HG02840 (cell line): ENCODE results near the gene CNPY1.

ENCODE experiments used
- ATAC-seq: cut with Tn5 transposase; IDR thresholded peaks from one replicate; pipeline ENCODE4 v1.9.1; 2021; ENCODE audit warnings: mild to moderate bottlenecking, moderate library complexity, moderate number of reproducible peaks; ENCODE audit not compliant: unreplicated experiment, low FRiP score

The CNPY1 gene

DNA sequence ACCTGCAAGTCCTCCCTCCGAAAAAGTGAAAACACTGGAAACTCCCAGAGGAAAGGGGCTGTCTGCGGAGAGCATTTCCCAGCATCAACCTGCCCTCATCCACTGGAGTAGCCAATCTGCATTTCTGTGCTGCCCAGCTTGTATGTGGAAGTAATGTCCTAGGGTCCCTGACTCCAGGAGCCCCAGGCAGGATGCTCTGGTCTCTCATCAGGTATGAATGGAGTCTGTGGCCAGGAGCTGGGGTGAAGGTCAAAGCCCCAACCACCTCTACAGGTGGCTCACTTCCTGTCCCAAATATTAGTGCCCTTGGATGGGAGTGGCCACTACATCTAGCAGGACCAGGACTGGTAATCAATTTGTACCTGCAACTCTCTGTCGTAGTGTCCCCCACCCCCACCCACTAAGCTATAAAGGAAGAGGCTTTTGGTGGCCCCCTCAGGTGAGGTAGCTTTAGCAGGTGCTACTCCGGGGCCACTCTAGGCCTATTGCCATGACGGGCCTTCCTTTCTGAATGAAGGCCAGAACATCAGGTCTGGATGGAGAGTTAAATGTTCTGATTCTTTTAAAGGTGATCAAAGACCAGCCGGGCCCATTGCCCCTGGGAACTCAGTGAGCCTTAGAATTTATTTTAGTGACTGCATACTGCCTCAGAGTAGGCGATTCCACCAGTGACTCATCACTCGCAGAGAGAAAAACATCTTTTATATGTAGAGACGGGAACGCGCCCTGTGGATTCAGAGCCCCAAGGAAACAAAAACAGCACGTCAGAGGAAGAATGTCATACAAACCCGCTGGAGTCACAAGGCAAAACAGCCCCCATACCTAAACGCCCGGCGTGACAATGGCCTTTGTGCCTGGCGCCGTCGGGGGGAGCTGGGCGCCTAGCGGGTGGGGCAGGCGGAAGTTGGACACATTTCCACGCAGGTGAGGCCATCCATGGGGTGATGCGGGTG lies 75.4 kb downstream of the CNPY1 start:
- no peak for ATAC-seq

DNA sequence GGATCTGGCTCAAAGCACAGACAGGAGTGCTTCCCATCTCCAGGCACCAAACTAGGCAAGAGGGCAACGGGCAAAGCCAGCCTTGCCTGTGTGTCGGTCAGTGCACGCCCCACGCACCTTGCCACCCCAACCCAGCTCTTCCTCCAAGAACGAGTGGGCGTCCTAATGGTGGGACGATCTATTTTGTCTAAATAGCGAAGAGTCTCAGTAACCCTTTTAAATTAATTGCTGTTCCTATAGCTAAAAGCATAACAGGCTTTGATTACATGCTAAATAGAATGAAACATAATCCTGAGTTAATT lies 76.2 kb downstream of the CNPY1 start:
- no peak for ATAC-seq

DNA sequence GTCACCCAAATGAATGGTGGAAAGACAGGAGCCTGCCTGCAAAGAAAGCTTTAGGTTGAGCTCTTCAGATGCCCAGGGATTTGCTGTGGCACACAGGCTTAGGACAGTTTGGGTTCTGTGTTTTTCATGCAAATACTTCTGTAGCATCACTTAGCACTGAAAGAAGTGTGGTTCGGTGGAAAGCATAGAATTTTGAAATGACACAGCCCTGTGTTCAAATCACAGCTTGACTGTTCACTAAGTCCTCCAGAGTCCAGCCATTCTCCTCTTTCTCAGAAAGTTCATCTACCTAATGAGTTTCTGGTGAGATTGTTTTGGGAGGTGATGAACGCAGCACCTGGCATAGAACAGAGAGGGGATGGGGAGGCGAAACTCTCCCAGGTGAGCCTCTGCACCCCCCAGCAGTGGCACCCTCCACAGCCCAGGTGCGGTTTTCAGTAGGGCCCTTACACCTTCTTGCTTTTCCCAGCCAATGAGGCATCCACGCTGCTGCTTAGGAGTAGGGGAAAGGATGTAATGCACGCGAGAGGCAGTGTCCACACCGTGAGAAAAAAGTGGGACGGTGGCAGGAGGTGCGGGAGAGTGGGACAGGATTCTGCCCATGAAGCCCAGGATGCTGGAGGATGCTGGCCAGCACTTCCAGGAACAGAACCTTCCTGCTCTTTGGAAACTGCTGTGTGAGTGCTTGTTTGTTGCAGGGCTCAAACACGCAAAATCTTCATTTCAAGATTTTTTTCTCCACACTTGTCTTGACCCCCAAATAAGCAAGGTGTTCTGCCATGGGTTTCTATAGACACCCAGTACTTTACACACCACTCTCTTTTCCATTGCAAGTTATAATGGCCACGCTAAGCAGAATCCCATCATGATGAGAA lies 76.8 kb downstream of the CNPY1 start:
- no peak for ATAC-seq

DNA sequence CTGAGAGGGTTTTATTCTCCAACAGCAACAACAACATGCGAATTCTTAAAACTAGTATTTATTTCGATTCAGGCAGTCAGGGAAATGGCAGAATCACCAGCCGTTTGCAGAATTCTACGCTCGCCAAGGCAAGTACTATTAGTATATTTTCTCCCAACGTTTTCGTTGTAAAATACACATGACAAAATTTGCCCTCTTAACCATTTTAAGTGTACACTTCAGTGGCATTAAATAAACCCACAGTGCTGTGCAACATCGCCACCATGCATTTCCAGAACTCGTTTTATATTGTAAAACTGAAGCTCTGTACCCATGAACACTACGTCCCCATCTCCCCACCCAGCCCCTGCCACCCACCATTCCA lies 77.6 kb downstream of the CNPY1 start:
- no peak for ATAC-seq

DNA sequence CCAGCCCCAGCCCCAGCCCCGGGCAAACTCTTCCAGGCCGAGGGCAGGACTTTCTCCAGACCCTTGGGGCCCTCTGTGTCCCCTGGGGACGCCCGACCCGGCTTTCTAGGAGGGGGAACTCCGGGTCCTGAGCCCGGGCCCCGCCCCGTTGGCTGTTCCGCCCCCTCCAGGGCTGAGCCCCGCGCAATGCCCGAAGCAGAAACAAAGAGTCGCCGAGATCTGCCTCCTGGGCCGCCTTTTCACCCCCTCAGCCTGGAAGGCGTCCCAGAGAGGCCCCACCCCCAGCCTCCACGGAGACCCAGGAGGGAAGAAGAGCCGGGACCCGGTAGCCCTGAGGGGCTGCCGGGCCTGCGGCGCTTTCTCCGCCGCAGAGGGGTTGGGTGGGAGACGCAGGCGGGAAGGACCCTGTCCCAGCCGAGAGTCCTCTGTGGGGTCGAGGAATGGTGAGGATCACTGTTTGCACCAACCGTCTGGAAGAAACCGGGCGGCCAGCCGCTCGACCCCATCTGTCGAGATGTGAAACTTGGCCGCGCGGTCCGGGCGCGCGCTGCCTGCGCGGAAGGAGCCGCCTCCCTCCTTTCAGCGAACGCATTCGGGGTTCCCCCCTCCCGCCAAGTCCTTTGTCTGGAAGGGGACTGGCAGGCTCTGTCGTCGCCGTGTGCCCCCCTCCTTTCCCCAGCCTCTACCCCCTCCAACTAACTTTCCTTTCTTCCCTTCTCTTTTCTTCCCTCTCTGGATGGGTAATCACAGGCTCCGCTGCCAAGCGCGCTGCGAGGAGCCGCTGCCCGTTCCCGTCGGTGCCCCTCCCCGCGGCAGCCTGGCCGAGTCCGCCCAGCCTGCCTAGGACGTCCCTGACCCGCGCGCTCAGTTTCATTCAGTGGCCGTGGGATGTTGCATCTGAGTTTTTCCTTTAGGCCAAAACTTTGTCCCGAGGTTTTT lies 78.2 kb downstream of the CNPY1 start:
- ATAC-seq: no peak

DNA sequence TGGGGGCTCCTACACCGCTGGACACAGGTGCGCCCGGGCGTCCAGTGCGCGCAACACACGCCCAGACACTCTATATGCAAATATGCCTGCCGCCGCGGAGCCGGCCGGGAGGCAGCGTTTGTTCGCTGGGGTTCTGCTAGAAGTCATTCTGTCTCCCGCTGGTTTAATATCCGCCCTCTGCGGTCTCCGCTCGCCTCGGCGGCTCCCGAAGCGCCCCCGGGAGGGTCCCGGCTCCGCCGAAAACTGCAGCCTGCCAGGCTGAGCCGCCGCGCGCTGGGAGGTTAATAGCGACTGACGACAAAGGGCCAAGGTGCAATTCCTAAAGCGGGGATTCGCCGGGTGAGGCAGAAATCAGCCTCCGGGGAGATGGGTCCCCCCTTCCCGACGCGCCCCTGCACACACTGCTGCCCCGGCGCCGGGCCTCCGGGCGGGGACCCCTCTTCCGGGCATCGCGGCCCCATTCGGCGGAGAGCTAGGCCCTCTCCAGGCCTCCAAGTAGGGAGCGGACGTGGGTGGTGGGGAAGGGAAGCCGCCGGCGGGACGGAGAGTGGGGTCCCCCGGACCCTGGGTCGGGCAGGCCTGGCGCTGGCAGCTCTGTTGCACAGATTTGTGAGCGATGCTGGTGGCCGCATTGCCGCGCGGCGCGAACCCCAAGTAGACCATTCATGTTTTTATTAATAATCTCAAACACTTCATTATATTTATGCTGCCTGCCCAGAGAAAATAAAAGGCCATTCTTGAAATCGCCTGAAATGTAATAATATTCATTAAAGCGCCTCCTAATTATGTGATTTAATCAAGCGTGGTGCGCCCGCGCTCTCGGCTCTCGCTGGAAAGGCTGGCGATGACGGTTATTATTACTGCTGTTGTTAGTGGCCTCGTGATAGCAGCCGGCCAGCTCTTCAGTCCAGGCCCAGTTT lies 79.3 kb downstream of the CNPY1 start:
- ATAC-seq: no peak

DNA sequence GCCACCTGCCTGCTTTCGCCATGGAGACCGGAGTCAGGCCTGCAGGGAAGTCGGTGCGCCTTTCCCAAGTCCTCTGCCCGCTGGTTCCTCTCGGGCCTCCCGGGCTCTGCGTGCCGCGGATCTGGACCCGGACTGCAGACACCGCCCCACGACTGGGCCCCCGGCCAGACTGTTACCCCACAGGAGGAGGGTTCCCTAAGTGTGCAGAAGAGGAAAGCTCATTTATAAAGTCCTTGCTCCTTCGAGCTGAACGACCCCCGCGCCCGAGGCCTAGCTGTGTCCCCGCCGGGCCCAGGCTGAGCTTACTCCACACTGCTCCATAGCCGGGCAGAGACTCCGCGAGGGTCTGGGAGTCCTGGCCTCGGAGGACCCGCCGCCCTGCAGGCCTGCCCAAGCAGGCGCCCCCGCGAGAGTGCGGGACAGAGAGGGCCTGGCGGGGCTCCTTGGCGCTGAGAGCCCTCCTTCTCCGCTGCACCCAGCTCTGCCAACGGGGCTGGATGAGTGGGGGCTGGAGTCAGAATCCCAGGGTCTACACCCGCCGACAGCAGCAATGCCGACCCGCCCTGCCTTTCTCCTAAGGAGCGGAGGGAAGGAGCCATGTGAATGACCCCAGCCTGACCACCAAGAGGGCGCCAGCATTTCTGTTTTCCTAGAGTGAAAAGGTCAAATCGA lies 80.1 kb downstream of the CNPY1 start:
- ATAC-seq: no peak

DNA sequence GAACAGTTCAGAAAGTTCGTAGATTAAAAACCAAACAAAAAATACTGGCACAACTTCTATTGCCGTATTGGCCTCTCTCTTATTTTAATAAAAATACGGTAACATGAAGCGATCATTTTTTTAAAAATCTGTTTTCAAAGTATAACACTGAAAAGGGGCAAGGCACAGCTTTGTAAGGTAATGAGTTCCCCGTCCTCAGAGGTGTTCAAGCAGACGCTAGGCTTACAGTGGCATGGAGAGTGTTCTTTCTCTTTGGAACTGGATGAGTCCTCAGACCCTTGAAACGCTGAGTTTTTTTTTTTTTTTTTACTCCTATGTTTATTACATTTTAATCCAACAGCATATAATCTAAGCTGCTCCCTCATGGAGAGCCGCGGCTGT lies 80.6 kb downstream of the CNPY1 start:
- no peak for ATAC-seq

DNA sequence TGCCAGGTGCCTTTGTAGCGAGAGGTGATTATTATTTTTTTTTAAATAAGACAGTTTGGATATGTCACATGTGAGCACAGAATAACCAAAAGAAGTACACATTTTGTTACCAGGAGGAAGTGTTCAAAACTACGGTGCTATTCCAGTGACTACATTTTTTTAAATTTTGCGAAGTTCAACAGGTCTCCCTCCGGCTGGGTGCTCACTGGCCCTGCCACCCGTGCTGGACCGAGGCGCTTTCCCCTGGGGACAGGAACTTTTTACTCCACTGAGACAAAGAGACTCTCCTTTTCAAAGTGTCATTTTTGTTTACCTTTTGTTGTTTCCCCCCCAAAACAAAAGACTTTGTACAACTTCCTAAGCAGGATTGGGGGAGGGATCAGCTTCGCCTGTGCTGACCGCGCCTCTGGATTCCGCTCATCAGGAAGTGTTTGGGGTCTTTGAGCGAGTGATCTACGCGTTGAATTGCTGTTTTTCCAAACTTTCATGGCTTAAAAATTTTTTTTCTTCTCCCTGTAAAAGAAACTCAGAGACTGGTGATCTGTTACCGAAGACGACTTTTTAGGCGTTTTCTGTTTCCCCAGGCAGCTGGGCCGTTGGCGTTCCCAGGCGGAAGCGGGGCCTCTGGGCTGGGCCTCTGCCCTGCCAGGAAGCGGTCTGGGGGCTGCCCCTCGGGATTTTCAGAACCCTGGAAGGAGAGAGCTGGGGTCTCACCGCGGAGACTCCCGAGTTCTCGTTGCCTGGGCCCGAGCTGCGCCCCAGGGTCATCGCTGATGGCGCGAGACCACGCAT lies 81.2 kb downstream of the CNPY1 start:
- no peak for ATAC-seq

DNA sequence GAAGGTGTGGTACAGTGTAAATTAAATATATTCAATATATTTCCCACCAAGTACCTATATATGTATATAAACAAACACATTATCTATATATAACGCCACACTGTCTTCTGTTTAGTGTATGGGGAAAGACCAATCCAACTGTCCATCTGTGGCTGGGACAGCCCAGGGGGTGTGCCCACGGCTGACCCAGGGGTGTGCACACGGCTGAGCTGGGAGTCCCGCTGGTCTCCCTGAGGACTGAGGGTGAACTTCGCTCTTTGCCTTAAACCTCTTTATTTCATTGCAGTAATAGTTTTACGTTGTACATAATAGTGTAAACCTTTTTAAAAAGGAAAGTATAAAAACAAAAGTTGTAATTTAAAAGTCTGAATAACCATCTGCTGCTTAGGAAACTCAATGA lies 82.2 kb downstream of the CNPY1 start:
- no peak for ATAC-seq

DNA sequence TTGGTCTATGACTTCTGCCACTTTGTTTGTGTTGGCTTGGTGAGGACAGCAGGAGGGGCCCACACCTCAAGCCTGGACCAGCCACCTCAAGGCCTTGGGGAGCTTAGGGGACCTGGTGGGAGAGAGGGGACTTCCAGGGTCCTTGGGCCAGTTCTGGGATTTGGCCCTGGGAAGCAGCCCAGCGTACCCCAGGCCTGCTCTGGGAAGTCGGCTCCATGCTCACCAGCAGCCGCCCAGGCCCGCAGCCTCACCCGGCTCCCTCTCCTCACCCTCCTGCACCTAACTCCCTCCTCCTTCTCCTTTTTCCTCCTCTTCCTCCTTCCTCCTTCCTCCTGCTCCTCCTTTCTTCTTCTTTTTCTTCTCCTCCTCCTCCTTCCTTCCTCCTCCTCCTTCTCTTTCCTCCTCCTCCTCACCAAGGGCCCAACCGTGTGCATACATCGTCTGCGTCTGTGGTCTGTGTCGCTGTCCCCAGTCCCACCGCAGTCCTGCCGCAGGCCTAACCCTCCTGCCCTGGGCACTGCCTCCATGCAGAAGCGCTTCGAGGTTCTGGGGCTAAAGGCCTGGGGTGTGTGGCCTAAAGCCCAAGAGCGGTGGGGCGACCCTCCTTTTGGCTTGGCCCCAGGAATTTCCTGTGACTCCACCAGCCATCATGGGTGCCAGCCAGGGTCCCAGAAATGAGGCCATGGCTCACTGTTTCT lies 83.1 kb downstream of the CNPY1 start:
- no peak for ATAC-seq

DNA sequence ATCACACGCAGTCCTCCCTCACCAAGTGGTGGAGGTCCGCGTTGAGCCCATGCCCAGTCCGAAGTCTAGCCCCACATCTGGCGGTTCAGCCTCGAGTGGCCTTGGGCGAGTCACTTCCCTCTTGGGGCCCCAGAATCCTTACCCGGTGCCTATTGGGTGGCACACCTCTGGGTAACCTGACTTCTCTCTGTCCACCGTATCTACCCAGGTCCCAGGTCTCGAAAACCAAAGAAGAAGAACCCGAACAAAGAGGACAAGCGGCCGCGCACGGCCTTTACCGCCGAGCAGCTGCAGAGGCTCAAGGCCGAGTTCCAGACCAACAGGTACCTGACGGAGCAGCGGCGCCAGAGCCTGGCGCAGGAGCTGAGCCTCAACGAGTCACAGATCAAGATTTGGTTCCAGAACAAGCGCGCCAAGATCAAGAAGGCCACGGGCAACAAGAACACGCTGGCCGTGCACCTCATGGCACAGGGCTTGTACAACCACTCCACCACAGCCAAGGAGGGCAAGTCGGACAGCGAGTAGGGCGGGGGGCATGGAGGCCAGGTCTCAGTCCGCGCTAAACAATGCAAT lies 84.1 kb downstream of the CNPY1 start:
- ATAC-seq: no peak

DNA sequence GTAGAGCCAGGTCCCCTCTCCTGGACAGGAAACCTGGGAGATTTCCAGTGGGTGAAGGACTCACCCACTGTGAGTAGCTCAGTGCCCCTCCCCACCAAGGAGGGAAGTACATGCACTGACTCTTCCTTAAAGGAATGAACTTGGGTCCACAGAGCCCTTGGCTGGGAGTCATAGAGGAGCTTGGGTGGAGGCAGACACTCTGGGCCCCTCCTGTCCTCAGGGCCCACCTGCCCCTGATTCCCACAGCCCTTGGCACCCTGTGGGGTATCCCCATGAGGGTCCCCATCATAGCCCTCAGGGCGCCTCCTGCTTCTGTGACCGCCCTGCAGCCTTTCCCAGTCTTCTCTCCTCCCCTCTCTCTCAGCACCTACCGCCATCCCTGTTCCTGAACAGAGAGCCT lies 84.7 kb downstream of the CNPY1 start:
- no peak for ATAC-seq

DNA sequence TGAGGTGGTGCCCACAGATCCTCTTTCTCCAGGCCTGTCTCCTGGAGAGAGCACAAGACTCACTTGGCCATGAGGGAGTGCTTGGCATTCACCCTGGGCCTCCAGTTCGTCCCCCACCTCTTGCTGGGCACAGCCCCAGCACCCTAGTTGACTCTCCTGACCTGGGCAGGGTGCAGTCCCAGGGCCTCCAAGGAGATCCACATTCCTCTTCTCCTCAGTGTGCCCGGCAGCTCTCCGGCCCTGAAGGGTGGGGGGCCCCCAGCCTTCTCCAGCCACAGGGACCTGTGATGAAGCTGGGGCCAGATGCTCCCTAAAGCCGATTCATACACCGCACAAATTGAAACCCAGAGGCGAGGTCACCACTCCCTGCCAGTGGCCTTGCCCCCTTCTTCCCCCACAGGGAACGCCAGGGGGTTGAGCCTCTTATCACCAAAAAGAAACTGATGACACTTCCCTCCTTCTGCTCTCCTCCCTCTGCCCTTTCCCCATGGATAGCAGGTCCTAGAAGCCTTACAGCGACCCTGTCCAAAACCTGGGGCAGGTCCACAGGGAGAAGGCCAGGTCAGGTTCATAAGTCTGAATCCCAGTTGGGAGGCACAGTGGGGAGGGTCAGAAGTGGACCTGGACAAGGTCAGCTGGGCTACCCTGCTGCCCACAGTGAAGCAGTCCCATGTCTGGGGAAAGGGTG lies 85.3 kb downstream of the CNPY1 start:
- ATAC-seq: no peak

DNA sequence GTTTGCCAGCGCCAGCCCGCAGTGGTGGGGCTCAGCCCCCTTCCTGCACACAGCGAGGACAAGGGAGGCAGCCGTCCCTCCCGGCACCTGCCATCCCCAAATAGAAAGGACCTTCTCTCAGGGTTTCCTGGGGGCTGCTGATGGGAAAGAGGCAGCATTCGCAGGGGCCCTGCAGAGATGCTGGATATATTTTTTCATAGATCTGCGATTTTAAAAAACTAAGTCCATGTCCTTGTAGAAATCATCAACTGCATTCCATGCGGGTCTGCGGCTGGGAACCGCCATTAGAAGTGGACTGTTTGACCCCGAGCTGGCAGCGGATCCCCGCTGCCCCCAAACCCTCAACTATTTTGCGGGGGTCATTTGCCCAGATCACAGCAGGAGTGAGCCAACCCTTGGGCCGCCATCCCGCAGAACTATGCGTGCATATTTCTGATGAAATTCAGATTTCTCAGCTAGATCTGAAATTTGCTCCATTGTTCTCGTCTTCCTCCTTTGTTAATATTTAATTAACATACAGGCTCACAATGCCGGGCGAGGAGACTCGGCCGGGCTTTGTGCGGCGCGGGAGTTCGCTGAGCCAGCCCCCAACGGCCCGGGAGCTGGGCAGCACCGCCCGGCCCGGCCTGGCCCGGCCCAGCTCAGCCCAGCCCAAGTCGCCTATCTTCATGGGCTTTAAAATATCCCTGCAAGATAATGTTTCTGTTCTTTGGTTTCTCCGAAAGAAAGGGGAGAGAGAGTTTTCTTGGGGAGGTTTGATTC lies 86.5 kb downstream of the CNPY1 start:
- no peak for ATAC-seq
